ENCODE results near the gene ZBTB7C. TPM values are rescaled to one million over a fixed set of nuclear protein-coding genes. Genes with fewer than 3 reads are reported as not detected.

ZBTB7C gene
- total and polyA plus RNA-seq, 2 of the 4 experiments (the other 2 are of a cell fraction) = not detected

DNA sequence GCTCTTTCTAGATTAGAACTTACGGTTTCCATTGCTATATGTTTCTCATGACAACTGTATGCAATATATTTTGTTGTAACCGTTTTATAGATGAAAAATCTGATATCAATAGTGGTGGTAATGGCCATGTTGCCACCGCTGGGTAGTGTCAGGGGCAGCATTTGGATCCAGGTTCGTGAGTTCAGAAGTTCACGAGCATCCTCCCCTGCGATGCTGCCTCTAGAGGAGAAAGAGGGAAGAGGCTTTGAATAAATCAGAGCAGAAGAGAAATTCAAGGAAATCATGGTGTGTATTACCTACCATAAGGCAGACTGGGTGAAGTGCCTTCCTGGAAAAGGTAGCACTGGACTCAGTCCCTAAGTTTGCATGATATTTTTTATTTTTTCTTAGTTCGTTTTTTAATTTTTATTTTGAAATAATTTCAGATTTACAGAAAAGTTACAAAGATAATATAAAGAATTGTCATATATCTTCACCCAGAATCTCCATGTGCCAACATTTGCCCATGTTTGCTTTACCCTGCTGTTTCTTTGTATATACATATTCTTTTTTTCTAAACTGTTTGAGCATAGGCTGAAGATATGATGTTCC, 3.3 kb upstream of the ZBTB7C start:
- DNase-seq (no peak), ATAC-seq (ENCODE audit: low read depth) (no peak)
- peak; percentile 28; the same call in 1 of the 2 replicates for TF ChIP-seq RAD21 (IDR thresholded peaks at IDR 0.05; ENCODE audit: low read length)
- TF ChIP-seq, protein P1, sequence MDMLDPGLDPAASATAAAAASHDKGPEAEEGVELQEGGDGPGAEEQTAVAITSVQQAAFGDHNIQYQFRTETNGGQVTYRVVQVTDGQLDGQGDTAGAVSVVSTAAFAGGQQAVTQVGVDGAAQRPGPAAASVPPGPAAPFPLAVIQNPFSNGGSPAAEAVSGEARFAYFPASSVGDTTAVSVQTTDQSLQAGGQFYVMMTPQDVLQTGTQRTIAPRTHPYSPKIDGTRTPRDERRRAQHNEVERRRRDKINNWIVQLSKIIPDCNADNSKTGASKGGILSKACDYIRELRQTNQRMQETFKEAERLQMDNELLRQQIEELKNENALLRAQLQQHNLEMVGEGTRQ (IDR thresholded peaks at IDR 0.05; ENCODE audit: low read depth, low read length) = no peak
- no peak for TF ChIP-seq SMC3 (IDR thresholded peaks at IDR 0.05; ENCODE audit: low read depth, low read length)
- TF ChIP-seq, protein P2, sequence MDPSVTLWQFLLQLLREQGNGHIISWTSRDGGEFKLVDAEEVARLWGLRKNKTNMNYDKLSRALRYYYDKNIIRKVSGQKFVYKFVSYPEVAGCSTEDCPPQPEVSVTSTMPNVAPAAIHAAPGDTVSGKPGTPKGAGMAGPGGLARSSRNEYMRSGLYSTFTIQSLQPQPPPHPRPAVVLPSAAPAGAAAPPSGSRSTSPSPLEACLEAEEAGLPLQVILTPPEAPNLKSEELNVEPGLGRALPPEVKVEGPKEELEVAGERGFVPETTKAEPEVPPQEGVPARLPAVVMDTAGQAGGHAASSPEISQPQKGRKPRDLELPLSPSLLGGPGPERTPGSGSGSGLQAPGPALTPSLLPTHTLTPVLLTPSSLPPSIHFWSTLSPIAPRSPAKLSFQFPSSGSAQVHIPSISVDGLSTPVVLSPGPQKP (IDR thresholded peaks at IDR 0.05; ENCODE audit: borderline replicate concordance, low read depth, low read length) = no peak
- TF ChIP-seq, protein P3, sequence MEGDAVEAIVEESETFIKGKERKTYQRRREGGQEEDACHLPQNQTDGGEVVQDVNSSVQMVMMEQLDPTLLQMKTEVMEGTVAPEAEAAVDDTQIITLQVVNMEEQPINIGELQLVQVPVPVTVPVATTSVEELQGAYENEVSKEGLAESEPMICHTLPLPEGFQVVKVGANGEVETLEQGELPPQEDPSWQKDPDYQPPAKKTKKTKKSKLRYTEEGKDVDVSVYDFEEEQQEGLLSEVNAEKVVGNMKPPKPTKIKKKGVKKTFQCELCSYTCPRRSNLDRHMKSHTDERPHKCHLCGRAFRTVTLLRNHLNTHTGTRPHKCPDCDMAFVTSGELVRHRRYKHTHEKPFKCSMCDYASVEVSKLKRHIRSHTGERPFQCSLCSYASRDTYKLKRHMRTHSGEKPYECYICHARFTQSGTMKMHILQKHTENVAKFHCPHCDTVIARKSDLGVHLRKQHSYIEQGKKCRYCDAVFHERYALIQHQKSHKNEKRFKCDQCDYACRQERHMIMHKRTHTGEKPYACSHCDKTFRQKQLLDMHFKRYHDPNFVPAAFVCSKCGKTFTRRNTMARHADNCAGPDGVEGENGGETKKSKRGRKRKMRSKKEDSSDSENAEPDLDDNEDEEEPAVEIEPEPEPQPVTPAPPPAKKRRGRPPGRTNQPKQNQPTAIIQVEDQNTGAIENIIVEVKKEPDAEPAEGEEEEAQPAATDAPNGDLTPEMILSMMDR (conservative IDR thresholded peaks at IDR 0.05; ENCODE audit: low read depth, low read length) = peak; percentile 55
- no peak for TF ChIP-seq NFE2L2 (IDR thresholded peaks at IDR 0.05; ENCODE audit: low read depth, low read length)
- Histone ChIP-seq H4K5ac (ENCODE audit: low read depth, low read length) (no peak overlapping the region), H3K4me1 (ENCODE audit: control insufficient read depth, insufficient read depth, low read length) (no peaks in the 10 kb centered on the region; the same call in 1 of the 2 replicates), H3K4me2 (ENCODE audit: low read depth, low read length) (no peak overlapping the region), H3K14ac (replicated peaks; ENCODE audit: low read depth, low read length) (no peak overlapping the region), H2AK9ac (replicated peaks; ENCODE audit: low read depth, low read length, poor library complexity) (no peak overlapping the region), H3K36me3 (ENCODE audit: control insufficient read depth, insufficient read depth, low read length) (no peaks in the 10 kb centered on the region), H3K9ac (ENCODE audit: low read depth, low read length) (no peak overlapping the region), H2BK5ac (ENCODE audit: low read depth, low read length, poor library complexity, severe bottlenecking) (no peak overlapping the region), H3K9me1 (ENCODE audit: insufficient read depth, low read length) (no peaks in the 10 kb centered on the region), H2AFZ (replicated peaks; ENCODE audit: low read length, poor library complexity) (no peak overlapping the region), H3K4ac (ENCODE audit: low read depth, low read length) (no peak overlapping the region), H3K9me3 (ENCODE audit: control insufficient read depth, insufficient read depth, low read length) (no peaks in the 10 kb centered on the region; the same call in 1 of the 2 replicates), H3K4me3 (ENCODE audit: insufficient read depth, low read depth, low read length) (no peak overlapping the region), H4K91ac (ENCODE audit: insufficient read depth, low read depth, low read length) (no peak overlapping the region), H2AK5ac (ENCODE audit: low read depth, low read length) (no peak overlapping the region), H2BK120ac (ENCODE audit: low read depth, low read length) (no peak overlapping the region), H4K8ac (ENCODE audit: low read depth in 2 of 2, low read length in 2 of 2) (no peak overlapping the region), H2BK15ac (ENCODE audit: low read depth, low read length) (no peak overlapping the region), H3K79me1 (ENCODE audit: low read depth in 1 of 2, low read length in 2 of 2) (no peaks in the 10 kb centered on the region), H3K27me3 (ENCODE audit: control insufficient read depth, insufficient read depth, low read length) (peaks cover 42% of the 10 kb centered on the region), H3K27ac (ENCODE audit: insufficient read depth, low read length) (no peak overlapping the region), H3K23ac (ENCODE audit: low read depth, low read length) (no peak overlapping the region), H2BK20ac (ENCODE audit: low read depth, low read length) (no peak overlapping the region), H4K20me1 (ENCODE audit: insufficient read depth, low read length) (no peaks in the 10 kb centered on the region), H3K56ac (ENCODE audit: extremely low read depth, insufficient read depth, low read length) (no peak overlapping the region), H3K18ac (ENCODE audit: low read depth, low read length) (no peak overlapping the region)
- in situ Hi-C loops (cut with MboI; ENCODE audit: low sequenced_read_pairs) (no loop called here), dilution Hi-C loops (cut with HindIII; ENCODE audit: low sequenced_read_pairs, unreplicated experiment) (no loop called here), intact Hi-C loops (cut with micrococcal nuclease) (no loop called here)
- ChIA-PET CTCF (interaction anchor here (0.6 to 1.0 kb wide), 3 partner anchors 16 to 272 kb away, joined by 3 read pairs; no protein-coding TSS in a partner anchor), POLR2A (ENCODE audit: unreplicated experiment) (no interaction called here)
- WGBS, 2 experiments (ENCODE audit: extremely low coverage in 2 of 2, insufficient read length in 1 of 2) = 0% methylated on average over 3 of the region's 7 CpGs; no CpG with 5 or more reads in 1 of the 2 experiments
- BruUV-seq (replicated peaks) = no TSS peak
